Activated T-cell treated with anti-CD3 and anti-CD28 coated beads for 24 hours (primary cell): ENCODE measurements around the gene APBA2.

Source experiments
- DNase-seq: peaks from one replicate; pipeline ENCODE4 v3.0.0-alpha.2; 2020; ENCODE audit warnings: low read depth

Gene APBA2

GRCh38 chr15:28915041-28915810 is 29.5 kb downstream of the APBA2 start:
- no peak for DNase-seq

DNA sequence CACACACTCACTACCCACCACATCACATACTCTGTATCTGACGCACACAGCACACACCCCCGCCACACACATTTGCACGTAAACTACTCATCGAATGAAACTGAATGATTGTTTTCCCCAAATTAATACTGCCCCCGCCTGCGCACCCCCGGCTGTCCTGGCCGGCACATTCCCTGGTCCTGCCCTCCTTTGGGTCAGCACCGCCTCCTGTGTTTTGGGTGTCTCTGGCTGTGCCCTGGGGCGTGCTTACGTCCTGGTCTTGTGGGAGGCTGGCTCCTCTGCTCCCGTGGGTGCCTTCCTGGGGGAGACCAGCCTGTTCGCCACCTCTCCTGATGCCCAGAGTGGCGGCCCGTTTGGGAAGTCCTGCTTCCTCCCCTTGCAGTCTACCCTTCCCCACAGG is 30.2 kb downstream of the APBA2 start:
- DNase-seq: no peak

- no peak for DNase-seq
Measured at GRCh38 chr15:28917791-28918140, 32.0 kb downstream of the APBA2 start.

DNA sequence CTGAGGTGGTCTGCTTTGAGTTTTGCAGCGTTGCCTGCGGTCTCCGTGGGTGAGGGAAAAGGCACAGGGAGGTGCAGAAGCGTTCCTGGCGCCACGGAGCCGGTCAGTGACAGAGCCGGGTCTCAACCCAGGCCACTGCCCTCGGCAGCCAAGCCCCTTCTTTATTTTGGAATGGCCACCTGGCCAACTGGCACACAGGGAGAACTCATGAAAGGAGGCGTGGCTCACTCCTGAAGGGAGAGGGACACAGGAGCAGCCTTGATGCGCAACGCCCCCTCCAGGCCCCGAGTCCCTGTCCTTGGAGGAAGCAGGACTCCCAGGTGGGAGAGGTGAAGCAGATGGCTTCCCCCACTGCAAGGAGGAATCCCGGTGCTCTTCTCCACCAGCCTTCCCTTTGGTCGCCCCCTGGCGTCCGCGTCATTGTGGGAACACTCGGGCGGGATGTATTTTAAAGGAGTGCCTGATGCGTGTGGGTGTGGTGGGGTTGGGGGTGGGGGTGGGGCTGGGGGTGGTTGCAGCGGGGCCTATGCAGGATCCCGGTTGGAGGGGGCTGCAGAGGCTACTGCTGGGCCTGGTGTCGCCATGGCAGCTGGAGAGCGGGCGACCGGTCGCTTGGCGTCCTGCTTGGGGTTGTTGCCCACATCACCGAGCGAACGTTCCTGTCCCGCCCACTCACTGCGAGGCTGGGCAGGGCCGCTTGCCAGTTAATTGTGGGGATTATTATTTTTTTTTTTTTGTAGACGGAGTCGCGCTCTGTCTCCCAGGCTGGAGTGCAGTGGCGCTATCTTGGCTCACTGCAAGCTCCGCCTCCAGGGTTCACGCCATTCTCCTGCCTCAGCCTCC is 32.6 kb downstream of the APBA2 start:
- DNase-seq: no peak

DNA sequence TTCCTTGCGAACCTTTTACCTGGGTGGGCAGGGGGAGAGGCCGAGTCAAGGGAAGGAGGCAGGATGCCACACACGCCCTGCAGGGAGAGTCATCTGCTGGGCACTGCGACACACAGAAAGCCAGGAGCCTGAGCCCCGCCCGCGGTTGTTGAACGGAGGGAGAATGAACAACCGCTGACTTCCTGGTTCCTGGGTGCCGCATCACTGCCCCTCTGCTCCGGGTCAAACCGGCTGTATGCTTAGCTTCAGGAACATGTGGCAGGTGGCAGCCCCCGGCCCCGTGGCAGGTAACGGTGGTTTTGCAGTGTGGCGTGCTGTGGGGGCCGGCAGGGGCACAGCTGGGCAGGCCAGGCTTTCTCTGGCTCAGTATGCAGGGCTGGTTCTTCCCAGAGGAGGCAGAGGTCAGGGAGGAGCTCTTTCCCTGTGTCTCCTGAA is 33.4 kb downstream of the APBA2 start:
- DNase-seq: peak; percentile 20

GRCh38 chr15:28919679-28920655 is 34.2 kb downstream of the APBA2 start:
- DNase-seq: no peak

DNA sequence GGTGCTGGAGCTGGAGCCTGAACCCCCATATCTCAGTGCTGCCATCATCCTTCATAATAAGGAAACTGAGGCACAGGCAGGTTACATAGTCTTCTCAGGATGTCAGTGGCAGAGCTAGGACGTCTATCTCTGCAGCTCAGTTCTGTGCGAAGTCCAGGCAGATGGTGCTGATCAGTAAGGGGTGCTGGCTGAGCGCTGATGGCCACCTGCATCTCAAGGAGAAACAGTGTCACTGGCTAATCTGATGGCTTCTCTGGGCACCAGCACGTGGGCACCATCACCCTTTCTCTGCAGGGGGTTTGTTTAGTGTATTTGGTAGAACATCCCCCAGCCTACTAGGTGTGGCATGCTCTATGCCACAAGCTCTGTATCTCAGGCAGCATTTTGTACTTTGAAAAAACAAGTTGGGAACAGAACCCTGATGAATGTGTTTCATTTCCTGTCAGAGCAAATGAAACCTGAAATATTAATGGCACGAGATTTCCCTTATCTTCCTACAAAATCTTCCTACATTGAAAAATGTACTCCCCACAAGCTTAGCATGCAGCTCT is 35.1 kb downstream of the APBA2 start:
- no peak for DNase-seq

DNA sequence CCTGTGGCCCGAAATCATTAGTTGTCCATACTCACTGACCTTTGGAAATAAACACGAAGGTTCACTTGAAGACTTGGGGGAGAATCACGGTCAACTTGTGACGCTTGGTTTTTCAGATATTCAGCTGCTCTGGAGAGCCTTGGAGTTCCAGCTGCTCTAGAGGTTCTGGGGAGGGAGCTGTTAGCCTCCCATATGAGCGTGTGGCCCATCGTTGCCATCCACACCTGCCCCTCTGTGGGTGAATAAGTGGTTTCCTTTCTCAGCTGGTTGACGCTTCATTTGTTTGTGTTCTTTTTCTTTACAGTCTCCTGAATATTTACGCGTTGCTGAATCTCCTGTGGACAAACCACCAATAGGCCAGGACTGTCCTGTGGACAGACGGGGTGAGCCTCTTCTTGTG is 35.6 kb downstream of the APBA2 start:
- DNase-seq: no peak

- no peak for DNase-seq
Measured at GRCh38 chr15:28921919-28922706, 36.3 kb downstream of the APBA2 start.

DNA sequence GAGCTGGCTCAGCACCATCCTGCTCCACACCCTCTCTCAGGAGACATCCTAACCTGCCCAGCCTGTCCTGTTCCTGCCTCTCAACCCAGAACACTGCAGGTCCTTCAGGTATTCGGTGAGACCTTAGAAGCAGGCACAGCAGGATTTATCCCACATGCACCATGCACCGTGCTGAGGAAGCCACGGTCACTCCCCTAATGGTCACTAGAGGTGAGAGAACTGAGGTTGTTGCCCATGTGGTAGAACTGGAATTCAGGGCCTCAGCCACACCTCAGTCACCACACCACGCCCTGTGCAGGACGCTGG is 36.9 kb downstream of the APBA2 start:
- no peak for DNase-seq

GRCh38 chr15:28923726-28924280 is 38.0 kb downstream of the APBA2 start:
- DNase-seq: no peak

GRCh38 chr15:28927043-28927442 is 41.3 kb downstream of the APBA2 start:
- no peak for DNase-seq

- DNase-seq: no peak
Measured at GRCh38 chr15:28929200-28929599, 43.4 kb downstream of the APBA2 start.

GRCh38 chr15:28930011-28930410 is 44.2 kb downstream of the APBA2 start:
- no peak for DNase-seq

GRCh38 chr15:28930476-28931291 is 44.9 kb downstream of the APBA2 start:
- DNase-seq: no peak

DNA sequence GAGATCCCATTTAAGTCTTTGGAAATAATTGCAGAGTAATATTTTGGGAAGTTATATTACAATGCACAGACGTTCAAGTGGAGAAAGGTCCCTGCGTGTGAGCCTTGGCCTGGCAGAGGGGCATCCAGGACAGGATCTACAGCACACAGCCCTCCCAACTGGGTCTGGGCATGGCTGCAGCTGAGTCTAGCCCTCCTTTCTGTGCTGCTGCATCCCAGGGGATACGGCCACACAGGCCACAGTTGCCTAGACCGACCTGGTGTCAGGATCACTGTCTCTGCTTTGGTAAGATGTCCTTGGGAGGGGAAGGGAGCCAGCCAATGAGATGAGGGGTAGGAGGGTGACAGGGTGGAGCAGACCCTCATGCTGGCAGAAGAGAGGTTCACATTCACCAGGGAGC is 46.1 kb downstream of the APBA2 start:
- no peak for DNase-seq

GRCh38 chr15:28932361-28932760 is 46.6 kb downstream of the APBA2 start:
- DNase-seq: no peak

DNA sequence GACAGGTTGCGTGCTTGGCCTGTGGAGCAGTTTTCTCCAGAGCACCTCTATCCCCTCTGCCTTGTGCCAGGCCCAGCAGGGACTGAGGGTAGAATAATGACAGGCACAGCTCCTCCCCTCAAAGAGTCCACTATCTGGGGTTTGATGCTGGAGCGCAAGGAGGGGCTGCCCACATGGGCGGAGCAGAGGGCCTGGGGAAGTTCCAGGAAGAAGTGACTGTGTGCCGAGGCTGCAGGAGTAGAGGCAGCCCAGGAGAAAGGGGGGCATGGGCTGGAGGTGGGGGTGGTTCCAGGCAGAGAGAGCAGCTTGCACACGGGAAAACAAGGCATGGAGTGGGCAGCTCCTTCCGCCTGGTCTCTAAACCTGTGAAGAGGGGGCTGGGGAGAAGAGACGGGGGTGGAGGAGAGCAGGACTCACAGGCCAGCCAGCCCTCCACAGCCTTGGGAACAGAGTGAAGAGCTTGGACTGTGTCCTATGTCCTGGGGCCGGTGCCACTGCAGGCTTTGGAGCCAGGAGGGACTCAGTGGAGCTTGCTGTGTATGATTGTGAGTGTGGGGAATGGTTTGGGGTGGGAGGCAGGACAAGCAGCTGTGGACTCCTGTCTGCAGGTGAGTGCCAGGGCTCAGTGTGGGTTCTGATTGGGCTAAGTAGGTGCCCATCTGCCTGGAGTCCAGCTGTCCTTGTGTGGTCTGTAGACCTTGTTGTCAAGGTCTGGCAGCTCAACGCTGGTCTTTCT is 48.1 kb downstream of the APBA2 start:
- no peak for DNase-seq

DNA sequence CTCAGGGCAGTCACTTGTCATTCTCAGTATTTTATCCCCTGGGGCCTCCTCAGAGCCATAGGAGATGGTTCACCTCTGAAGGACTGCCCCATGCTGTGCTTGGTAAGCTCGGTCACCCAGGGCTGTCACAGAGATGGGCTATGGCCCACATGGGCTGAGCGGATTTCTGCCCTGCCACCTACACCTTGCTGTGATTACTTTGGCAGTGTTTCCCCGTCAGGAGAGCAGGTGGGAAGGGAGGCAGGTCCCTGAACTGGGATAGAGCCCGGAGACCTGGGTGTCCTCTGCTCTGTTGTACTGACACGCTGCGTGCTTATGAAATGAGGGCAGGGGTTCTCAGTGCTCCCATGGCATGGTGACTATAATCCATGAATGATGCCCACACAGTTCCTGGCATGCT is 48.9 kb downstream of the APBA2 start:
- no peak for DNase-seq
